H1 (cell line): Measurements from ENCODE around the gene VWA3B. TPM values are rescaled to one million over a fixed set of nuclear protein-coding genes. Genes with fewer than 3 reads are reported as not detected.

Source experiments
- CTCF ChIA-PET: fragments of 300-600 bp; sonication (Branson Sonifier 250); formaldehyde crosslinking; loops from one replicate; lab custom pipeline; 2021; ENCODE audit not compliant: partially characterized antibody; lab: Charles Lee
- POLR2A ChIA-PET: fragments of 300-600 bp; sonication (Branson Sonifier 250); formaldehyde crosslinking; loops from one replicate; lab custom pipeline; 2021; ENCODE audit warnings: inconsistent platforms; ENCODE audit not compliant: partially characterized antibody; lab: Charles Lee
- DNase-seq, 2 experiments: peaks; one replicate each; pipeline versions ENCODE4 v3.0.0 to v3.0.0-alpha.2; 2010 to 2022; ENCODE audit warnings: low spot score in 2 of 2, low read depth in 1 of 2, mixed read lengths in 1 of 2
- FAIRE-seq: peaks from 2 replicates; lab custom pipeline; 2011; peaks lifted over from hg19 to GRCh38; lab: Jason Lieb, UNC
- H2AFZ ChIP-seq: 2 replicates; pipeline ENCODE4 v1.8.1; 2012; ENCODE audit warnings: low read length, inconsistent platforms
- H2AK5ac ChIP-seq: 2 replicates; pipeline ENCODE4 v1.6.1; 2013; ENCODE audit warnings: low read depth, low read length
- H2BK120ac ChIP-seq: replicated peaks from 2 replicates; pipeline ENCODE3; 2013; ENCODE audit warnings: low read depth, low read length, inconsistent platforms
- H2BK12ac ChIP-seq: 2 replicates; pipeline ENCODE4 v1.6.1; 2013; ENCODE audit warnings: low read depth, low read length
- H2BK15ac ChIP-seq: 2 replicates; pipeline ENCODE4 v1.6.1; 2013; ENCODE audit warnings: low read length
- H2BK20ac ChIP-seq: 2 replicates; pipeline ENCODE4 v1.6.1; 2013; ENCODE audit warnings: low read length
- H2BK5ac ChIP-seq: 2 replicates; pipeline ENCODE4 v1.6.1; 2013; ENCODE audit warnings: low read depth, low read length
- H3K14ac ChIP-seq: 2 replicates; pipeline ENCODE4 v1.6.1; 2013; ENCODE audit warnings: inconsistent platforms; ENCODE audit not compliant: insufficient read length
- H3K18ac ChIP-seq: 2 replicates; pipeline ENCODE4 v1.6.1; 2013; ENCODE audit warnings: low read length; ENCODE audit errors: extremely low read depth
- H3K23ac ChIP-seq: 2 replicates; pipeline ENCODE4 v1.6.1; 2013; ENCODE audit warnings: inconsistent platforms; ENCODE audit not compliant: insufficient read length
- H3K23me2 ChIP-seq: 2 replicates; pipeline ENCODE4 v1.6.1; 2013; ENCODE audit warnings: low read depth, low read length
- H3K27ac ChIP-seq: 2 replicates; pipeline ENCODE4 v1.6.1; 2011; ENCODE audit warnings: low read depth, low read length, inconsistent platforms
- H3K27me3 ChIP-seq, 4 experiments: replicated peaks in 1 of 4; 1 replicate in 1 of 4; 2 replicates in 3 of 4; pipeline versions ENCODE4 v1.6.1 to v1.8.1; 2011 to 2013; ENCODE audit warnings: low read length in 3 of 4, mild to moderate bottlenecking in 3 of 4, inconsistent platforms in 2 of 4, mixed read lengths in 2 of 4, moderate library complexity in 1 of 4; ENCODE audit not compliant: control insufficient read depth in 3 of 4, insufficient read depth in 3 of 4; ENCODE audit errors: extremely low read depth in 1 of 4
- H3K36me3 ChIP-seq, 4 experiments: 2 replicates each; pipeline versions ENCODE4 v1.6.1 to v1.8.1; 2011 to 2013; ENCODE audit warnings: mild to moderate bottlenecking in 4 of 4, low read length in 3 of 4, moderate library complexity in 2 of 4, control low read depth in 1 of 4, inconsistent platforms in 1 of 4; ENCODE audit not compliant: insufficient read depth in 4 of 4, control insufficient read depth in 2 of 4
- H3K4ac ChIP-seq: replicated peaks from 2 replicates; pipeline ENCODE3; 2013; ENCODE audit warnings: low read length, low read depth, mixed read lengths, inconsistent platforms; ENCODE audit not compliant: insufficient read length
- H3K4me1 ChIP-seq, 4 experiments: replicated peaks in 1 of 4; 1 replicate in 1 of 4; 2 replicates in 3 of 4; pipeline versions ENCODE4 v1.6.1 to v1.8.1; 2011 to 2013; ENCODE audit warnings: low read length in 3 of 4, inconsistent platforms in 2 of 4, mixed read lengths in 1 of 4; ENCODE audit not compliant: insufficient read depth in 4 of 4, control insufficient read depth in 3 of 4
- H3K4me2 ChIP-seq, 2 experiments: 2 replicates each; pipeline versions ENCODE4 v1.6.1 to v1.8.1; 2011 to 2013; ENCODE audit warnings: low read depth in 2 of 2, low read length in 2 of 2, control low read depth in 1 of 2, inconsistent platforms in 1 of 2, mild to moderate bottlenecking in 1 of 2; ENCODE audit not compliant: insufficient read depth in 1 of 2
- H3K4me3 ChIP-seq, 4 experiments: fragments of 200-600, 300-600 bp in 1 of 4; sonication (generic), shearing (Covaris generic), sonication (Bioruptor Twin) in 1 of 4; 2 replicates each; pipeline versions ENCODE4 v1.5.1 to v1.8.1; 2011 to 2016; ENCODE audit warnings: low read length in 4 of 4, low read depth in 3 of 4, control low read depth in 2 of 4, inconsistent platforms in 2 of 4, mild to moderate bottlenecking in 2 of 4, mixed read lengths in 1 of 4, moderate library complexity in 1 of 4; ENCODE audit not compliant: insufficient read depth in 2 of 4; ENCODE audit errors: extremely low read depth in 1 of 4
- H3K56ac ChIP-seq: replicated peaks from 2 replicates; pipeline ENCODE3; 2013; ENCODE audit warnings: low read depth, mild to moderate bottlenecking, mixed read lengths, low read length, inconsistent platforms; ENCODE audit not compliant: insufficient read length
- H3K79me1 ChIP-seq: 2 replicates; pipeline ENCODE4 v1.6.1; 2013; ENCODE audit warnings: low read depth, low read length, control low read depth
- H3K79me2 ChIP-seq, 2 experiments: 2 replicates each; pipeline versions ENCODE4 v1.6.1 to v1.8.1; 2012 to 2013; ENCODE audit warnings: low read length in 2 of 2, mild to moderate bottlenecking in 2 of 2, inconsistent platforms in 1 of 2; ENCODE audit not compliant: insufficient read depth in 2 of 2, control insufficient read depth in 1 of 2
- H3K9ac ChIP-seq, 4 experiments: replicated peaks in 1 of 4; 1 replicate in 1 of 4; 2 replicates in 3 of 4; pipeline versions ENCODE4 v1.6.1 to v1.8.1; 2011 to 2013; ENCODE audit warnings: low read depth in 3 of 4, low read length in 3 of 4, control low read depth in 2 of 4, mild to moderate bottlenecking in 2 of 4, moderate library complexity in 2 of 4, inconsistent platforms in 1 of 4; ENCODE audit errors: extremely low read depth in 1 of 4
- H3K9me3 ChIP-seq, 2 experiments: 2 replicates each; pipeline versions ENCODE4 v1.6.1 to v1.8.1; 2012 to 2013; ENCODE audit warnings: mild to moderate bottlenecking in 2 of 2, moderate library complexity in 2 of 2, control low read depth in 1 of 2, inconsistent platforms in 1 of 2, low read depth in 1 of 2, low read length in 1 of 2, mixed read lengths in 1 of 2; ENCODE audit not compliant: insufficient read depth in 2 of 2
- H4K20me1 ChIP-seq, 2 experiments: replicated peaks in 1 of 2; 2 replicates each; pipeline versions ENCODE3 to v1.8.1; 2011 to 2013; ENCODE audit warnings: inconsistent platforms in 2 of 2, low read length in 2 of 2, mild to moderate bottlenecking in 1 of 2; ENCODE audit not compliant: insufficient read depth in 2 of 2, control insufficient read depth in 1 of 2
- H4K5ac ChIP-seq: 2 replicates; pipeline ENCODE4 v1.6.1; 2013; ENCODE audit warnings: low read length, low read depth, mixed read lengths, inconsistent platforms; ENCODE audit not compliant: insufficient read length
- H4K8ac ChIP-seq: 2 replicates; pipeline ENCODE4 v1.8.0; 2013; ENCODE audit warnings: mild to moderate bottlenecking, moderate library complexity, low read length, inconsistent platforms; ENCODE audit not compliant: insufficient read depth; ENCODE audit errors: extremely low read depth
- H4K91ac ChIP-seq: replicated peaks from 2 replicates; pipeline ENCODE3; 2013; ENCODE audit warnings: low read length, mixed read lengths, inconsistent platforms; ENCODE audit not compliant: insufficient read length
- WGBS, 2 experiments: shearing (Covaris generic) in 1 of 2; methylation state at CpG; one replicate each; pipeline versions ENCODE4 v1.1.6 to v1.1.7; 2013 to 2015; ENCODE audit warnings: low lambda C conversion rate in 2 of 2, mixed read lengths in 2 of 2, inconsistent platforms in 1 of 2, low coverage in 1 of 2, missing lambda C conversion rate in 1 of 2; ENCODE audit not compliant: insufficient replicate concordance in 2 of 2, insufficient coverage in 1 of 2, insufficient read length in 1 of 2; ENCODE audit errors: extremely low coverage in 1 of 2, missing lambda C conversion rate in 1 of 2; 5-methylcytosine and 5-hydroxymethylcytosine counted together
- polyA plus RNA-seq, 7 experiments: library from polyadenylated mRNA; depleted of rRNA in 3 of 7; stranded (reverse) in 5 of 7; unstranded in 2 of 7; fragments of >200 nt in 5 of 7; fragments of 200-250 nt in 2 of 7; gene quantifications; 1 replicate in 5 of 7; 2 replicates in 1 of 7; 4 replicates in 1 of 7; pipeline versions ENCODE4 v1.2.1 to v1.2.3, GENCODE V29; 2011 to 2013; ENCODE audit warnings: missing spikeins in 2 of 7, mixed read lengths in 2 of 7
- total RNA-seq: library from RNA; stranded (reverse); fragmentation: NEBNext Ultra II Directional; extraction: Animal tissue kit (Norgen Biotek cat#: 25700); gene quantifications from 2 replicates; pipeline ENCODE4 v1.2.1, GENCODE V29; 2021

VWA3B gene
- total and polyA plus RNA-seq, 2 of the 8 experiments (the other 6 are each of a cell fraction or from before 2014, with no cell fraction given), result not detected

GRCh38 chr2:98308068-98308467 lies 221.1 kb downstream of the VWA3B start:
- Histone ChIP-seq H4K91ac (no peak overlapping the region), H3K4ac (no peak overlapping the region), H4K5ac (no peak overlapping the region), H2BK15ac (no peak overlapping the region), H3K27ac (no peak overlapping the region), H2BK20ac (no peak overlapping the region), H2BK5ac (no peak overlapping the region), H3K4me2 (no peak overlapping the region), H2BK120ac (no peak overlapping the region), H3K4me1 (no peaks in the 10 kb centered on the region), H3K56ac (no peak overlapping the region), H3K27me3 (no peaks in the 10 kb centered on the region), H3K4me3 (no peak overlapping the region), H3K14ac (no peak overlapping the region), H3K9ac (no peak overlapping the region), H4K8ac (no peak overlapping the region), H3K79me1 (no peaks in the 10 kb centered on the region), H2AK5ac (no peak overlapping the region), H3K36me3 (no peaks in the 10 kb centered on the region), H2BK12ac (no peak overlapping the region), H3K79me2 (no peaks in the 10 kb centered on the region), H3K23ac (no peak overlapping the region), H3K23me2 (no peaks in the 10 kb centered on the region), H3K18ac (no peak overlapping the region), H2AFZ (no peak overlapping the region), H4K20me1 (no peaks in the 10 kb centered on the region), H3K9me3 (no peaks in the 10 kb centered on the region)
- FAIRE-seq (no peak), DNase-seq (no peak)
- CTCF ChIA-PET, result interaction anchor here (0.6 to 2.3 kb wide), 2 partner anchors 11 to 71 kb away, joined by 3 to 5 read pairs; no protein-coding TSS in a partner anchor
- POLR2A ChIA-PET, result no interaction called here
- 87% methylated on average over 8 of the region's 8 CpGs; no CpG with 5 or more reads in 1 of the 2 experiments for WGBS, 2 experiments
